Measurements from ENCODE around the gene SLC25A29.

DNA sequence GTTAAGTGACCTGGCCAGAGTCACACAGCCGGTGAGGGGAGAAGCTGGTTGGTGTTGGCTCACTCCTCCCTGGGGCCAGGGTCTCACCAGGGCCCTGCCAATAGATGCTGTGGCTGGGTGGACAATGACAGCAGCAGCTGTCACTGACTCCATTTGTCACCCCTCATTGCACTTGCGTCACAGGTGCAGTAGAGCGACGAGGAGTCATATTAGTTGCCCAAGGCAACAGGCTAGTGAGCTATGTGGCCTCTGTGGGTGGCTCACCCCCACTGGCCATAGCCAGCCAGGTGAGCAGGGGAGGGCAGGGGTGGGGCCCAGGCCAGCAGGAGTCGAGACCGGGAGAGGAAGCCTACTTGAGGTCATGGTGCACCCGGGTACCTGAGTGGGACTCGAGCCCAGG, 26.6 kb upstream of the SLC25A29 start:
- TF ChIP-seq ELF4 (CRISPR knock-in tag; IDR thresholded peaks at IDR 0.05; ENCODE audit: low read depth): no peak
- TF ChIP-seq, protein P1, sequence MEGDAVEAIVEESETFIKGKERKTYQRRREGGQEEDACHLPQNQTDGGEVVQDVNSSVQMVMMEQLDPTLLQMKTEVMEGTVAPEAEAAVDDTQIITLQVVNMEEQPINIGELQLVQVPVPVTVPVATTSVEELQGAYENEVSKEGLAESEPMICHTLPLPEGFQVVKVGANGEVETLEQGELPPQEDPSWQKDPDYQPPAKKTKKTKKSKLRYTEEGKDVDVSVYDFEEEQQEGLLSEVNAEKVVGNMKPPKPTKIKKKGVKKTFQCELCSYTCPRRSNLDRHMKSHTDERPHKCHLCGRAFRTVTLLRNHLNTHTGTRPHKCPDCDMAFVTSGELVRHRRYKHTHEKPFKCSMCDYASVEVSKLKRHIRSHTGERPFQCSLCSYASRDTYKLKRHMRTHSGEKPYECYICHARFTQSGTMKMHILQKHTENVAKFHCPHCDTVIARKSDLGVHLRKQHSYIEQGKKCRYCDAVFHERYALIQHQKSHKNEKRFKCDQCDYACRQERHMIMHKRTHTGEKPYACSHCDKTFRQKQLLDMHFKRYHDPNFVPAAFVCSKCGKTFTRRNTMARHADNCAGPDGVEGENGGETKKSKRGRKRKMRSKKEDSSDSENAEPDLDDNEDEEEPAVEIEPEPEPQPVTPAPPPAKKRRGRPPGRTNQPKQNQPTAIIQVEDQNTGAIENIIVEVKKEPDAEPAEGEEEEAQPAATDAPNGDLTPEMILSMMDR (IDR thresholded peaks at IDR 0.05): no peak
